Myocyte (in vitro differentiated cells): Measurements from ENCODE around the gene KRT82. TPM values are rescaled to one million over a fixed set of nuclear protein-coding genes. Genes with fewer than 3 reads are reported as not detected.
"Not testable (repeated sequence)": the region's sequence is repeated elsewhere in the genome, so short reads cannot be mapped to it uniquely, and the experiment has no call there.

Experiments used
- DNase-seq: peaks from one replicate; pipeline ENCODE4 v3.0.0-alpha.2; 2012; ENCODE audit warnings: low read depth
- total RNA-seq: library from RNA; depleted of rRNA; stranded (reverse); fragments of >200 nt; gene quantifications from 2 replicates; pipeline ENCODE4 v1.2.3, GENCODE V29; 2014

The KRT82 gene
- total RNA-seq, 1 donor from 2014 or later, result not detected

- peak; percentile 56 for DNase-seq
Measured at GRCh38 chr12:52346593-52346992, 59.5 kb downstream of the KRT82 start.

GRCh38 chr12:52345041-52345440 is 61.1 kb downstream of the KRT82 start:
- not testable (repeated sequence) for DNase-seq

GRCh38 chr12:52344111-52344510 is 62.0 kb downstream of the KRT82 start:
- DNase-seq, result no peak

Other genes starting within 250 kb of the KRT82 start
- 46.3 and 68.4 TPM in 2 replicates for gene KRT80, start 214.3 kb downstream of the KRT82 start, total RNA-seq
- 3.1 and 6.6 TPM in 2 replicates for gene KRT7, start 173.1 kb downstream of the KRT82 start, total RNA-seq
- gene KRT86, start 131.7 kb downstream of the KRT82 start, total RNA-seq, result 5.2 and 20.9 TPM in 2 replicates
- gene KRT81, start 114.8 kb downstream of the KRT82 start, total RNA-seq, result 0.08 TPM in 1 of 2 replicates, not detected in the other
- not detected in 2 replicates for gene KRT83, start 84.9 kb downstream of the KRT82 start, total RNA-seq
- gene KRT85, start 38.9 kb downstream of the KRT82 start, total RNA-seq, result not detected in 2 replicates
- gene KRT84, start 20.7 kb downstream of the KRT82 start, total RNA-seq, result not detected in 2 replicates
- not detected in 2 replicates for gene KRT75, start 28.0 kb upstream of the KRT82 start, total RNA-seq
- not detected in 2 replicates for gene KRT6B, start 45.8 kb upstream of the KRT82 start, total RNA-seq
- not detected in 2 replicates for gene KRT6C, start 67.5 kb upstream of the KRT82 start, total RNA-seq
- gene KRT6A, start 86.9 kb upstream of the KRT82 start, total RNA-seq, result not detected in 2 replicates
- gene KRT5, start 114.1 kb upstream of the KRT82 start, total RNA-seq, result 2.8 and 3.3 TPM in 2 replicates
- gene KRT71, start 146.8 kb upstream of the KRT82 start, total RNA-seq, result not detected in 2 replicates
- not detected in 2 replicates for gene KRT74, start 167.5 kb upstream of the KRT82 start, total RNA-seq
- gene KRT72, start 195.1 kb upstream of the KRT82 start, total RNA-seq, result not detected in 2 replicates
- not detected in 2 replicates for gene KRT73, start 212.2 kb upstream of the KRT82 start, total RNA-seq
- gene KRT2, start 245.9 kb upstream of the KRT82 start, total RNA-seq, result not detected in 2 replicates